GM19240 (cell line): ENCODE results near the gene RAPGEF1.

Experiments
- DNase-seq: peaks from one replicate; pipeline ENCODE4 v3.0.0; 2011; ENCODE audit warnings: low spot score; ENCODE audit not compliant: insufficient read length

RAPGEF1 gene

GRCh38 chr9:131589124-131589711, 150.7 kb downstream of the RAPGEF1 start:
- no peak for DNase-seq

GRCh38 chr9:131588396-131588795, 151.5 kb downstream of the RAPGEF1 start:
- DNase-seq: no peak

GRCh38 chr9:131587906-131588305, 152.0 kb downstream of the RAPGEF1 start:
- no peak for DNase-seq

- DNase-seq: no peak
Observed at GRCh38 chr9:131587331-131587730, 152.5 kb downstream of the RAPGEF1 start.

GRCh38 chr9:131585375-131585774, 154.5 kb downstream of the RAPGEF1 start:
- DNase-seq: no peak

- DNase-seq: no peak
Observed at GRCh38 chr9:131584858-131585257, 155.0 kb downstream of the RAPGEF1 start.

- no peak for DNase-seq
Observed at GRCh38 chr9:131583836-131584555, 155.9 kb downstream of the RAPGEF1 start.

- DNase-seq: no peak
Observed at GRCh38 chr9:131583337-131583645, 156.6 kb downstream of the RAPGEF1 start.

- no peak for DNase-seq
Observed at GRCh38 chr9:131582466-131583336, 157.2 kb downstream of the RAPGEF1 start.

- no peak for DNase-seq
Observed at GRCh38 chr9:131582056-131582455, 157.8 kb downstream of the RAPGEF1 start.

GRCh38 chr9:131580358-131580757, 159.5 kb downstream of the RAPGEF1 start:
- DNase-seq: no peak

GRCh38 chr9:131579789-131580211, 160.1 kb downstream of the RAPGEF1 start:
- no peak for DNase-seq

- DNase-seq: peak; percentile 46
Observed at GRCh38 chr9:131578731-131579504, 161.0 kb downstream of the RAPGEF1 start.

- no peak for DNase-seq
Observed at GRCh38 chr9:131578021-131578420, 161.9 kb downstream of the RAPGEF1 start.

GRCh38 chr9:131577005-131578000, 162.6 kb downstream of the RAPGEF1 start:
- DNase-seq: no peak

GRCh38 chr9:131575946-131576853, 163.7 kb downstream of the RAPGEF1 start:
- no peak for DNase-seq

GRCh38 chr9:131574730-131575640, 164.9 kb downstream of the RAPGEF1 start:
- no peak for DNase-seq

GRCh38 chr9:131567910-131568309, 172.0 kb downstream of the RAPGEF1 start:
- DNase-seq: no peak
